Stimulated activated CD4-positive, alpha-beta T cell treated with anti-CD3 and anti-CD28 coated beads, Interleukin-1b, Interleukin-23, amount 100 ng/mL, for 24 hours (primary cell): ENCODE measurements around the gene SNX8.

Experiments
- DNase-seq, 4 experiments: peaks; one replicate each; pipeline ENCODE4 v3.0.0-alpha.2; 2020; ENCODE audit warnings: low read depth in 4 of 4, low spot score in 1 of 4

SNX8 gene

DNA sequence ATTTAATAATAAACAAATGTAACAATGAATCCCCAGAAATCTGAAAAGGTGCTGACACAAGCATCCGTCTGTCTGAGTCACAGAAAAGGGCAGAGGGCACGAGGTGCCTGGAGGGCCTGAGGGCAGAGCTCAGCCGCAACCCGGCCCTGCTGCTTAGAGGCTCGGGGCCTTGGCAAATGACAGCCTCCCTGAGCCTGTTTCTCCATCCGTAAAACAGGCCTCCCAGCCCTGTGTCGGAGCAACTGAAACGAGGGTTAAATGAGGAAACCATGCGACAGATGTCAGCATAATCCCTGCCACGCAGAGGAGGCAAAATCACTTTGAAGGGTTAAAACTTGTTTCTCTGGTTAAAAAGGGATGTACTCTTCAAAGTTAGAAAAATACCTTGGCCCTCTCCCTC, 47.3 kb downstream of the SNX8 start:
- DNase-seq, result no peak

DNA sequence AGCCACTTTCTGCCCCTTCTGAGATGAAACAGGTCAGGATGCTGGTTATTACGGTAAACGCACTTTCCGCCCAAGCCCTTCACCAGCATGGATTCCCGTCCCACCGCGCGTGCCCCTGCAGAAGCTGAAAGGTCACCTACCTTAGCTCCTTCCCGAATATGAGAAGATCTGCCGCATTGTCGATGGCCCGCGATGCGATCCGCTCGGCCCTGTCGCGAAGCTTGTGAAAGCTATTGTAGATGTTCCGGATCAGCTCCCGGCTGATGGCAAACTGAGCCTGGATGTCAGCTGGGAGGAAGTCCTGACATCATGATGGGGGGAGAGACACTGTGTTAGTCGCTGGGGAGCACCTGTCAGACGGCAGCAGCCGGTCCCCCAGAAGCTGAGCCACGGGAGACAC, 50.1 kb downstream of the SNX8 start:
- no peak for DNase-seq

DNA sequence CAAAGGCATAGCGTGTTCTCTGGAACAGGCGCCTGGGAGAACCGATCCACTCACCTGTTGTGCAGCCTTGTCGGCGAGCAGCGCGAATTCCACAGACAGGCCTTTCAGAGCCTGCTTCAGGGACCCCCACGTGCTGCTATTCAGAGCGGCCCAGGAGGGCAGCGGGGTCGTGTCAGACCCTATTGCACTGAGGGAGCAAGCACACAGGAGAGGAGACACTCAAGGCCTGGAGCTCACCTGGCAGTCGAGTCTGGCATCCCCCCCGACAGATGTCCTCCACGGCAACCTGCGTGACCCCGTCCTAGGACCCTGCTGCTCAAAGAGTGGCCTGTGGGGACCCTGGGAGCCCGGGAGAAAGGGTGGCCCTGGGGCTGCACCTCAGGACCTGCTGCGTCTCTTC, 51.1 kb downstream of the SNX8 start:
- DNase-seq, result no peak

DNA sequence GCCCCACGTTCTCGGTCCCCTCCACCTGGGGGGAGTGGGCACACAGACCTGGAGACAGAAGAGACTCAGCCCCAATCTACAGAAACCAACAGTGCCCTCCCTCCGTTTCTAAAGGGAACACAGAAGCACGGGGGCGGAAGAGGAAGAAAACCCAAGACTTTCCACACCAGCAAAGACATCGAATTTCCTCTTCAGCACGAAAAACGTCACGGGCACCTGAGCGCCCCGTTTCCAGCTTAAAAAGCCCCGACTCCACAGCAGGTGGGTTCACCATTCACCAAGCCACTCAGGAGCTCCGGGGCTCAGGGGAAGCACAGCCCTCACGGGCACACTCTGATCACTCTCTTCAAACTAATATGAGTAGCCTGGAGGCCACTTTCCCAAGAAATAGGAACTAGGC, 52.6 kb downstream of the SNX8 start:
- DNase-seq, result no peak

DNA sequence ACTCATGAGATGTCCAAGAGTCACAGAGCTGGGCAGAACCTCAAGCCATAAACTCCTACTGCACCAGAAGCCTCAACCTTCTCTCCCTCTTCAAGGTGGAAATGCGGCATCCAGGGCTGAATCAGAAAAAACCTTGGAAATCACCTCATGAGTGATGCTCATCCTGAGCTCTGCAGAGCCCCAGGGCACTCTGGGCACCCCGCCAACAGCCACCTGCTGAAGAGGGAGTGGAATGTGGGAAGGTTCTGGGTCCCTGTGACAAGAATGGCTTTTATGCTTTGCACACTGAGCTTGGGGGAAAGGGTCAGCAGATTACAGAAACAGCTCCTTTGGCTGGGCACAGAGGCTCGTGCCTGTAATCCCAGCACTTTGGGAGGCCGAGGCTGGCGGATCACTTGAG, 53.4 kb downstream of the SNX8 start:
- no peak for DNase-seq

DNA sequence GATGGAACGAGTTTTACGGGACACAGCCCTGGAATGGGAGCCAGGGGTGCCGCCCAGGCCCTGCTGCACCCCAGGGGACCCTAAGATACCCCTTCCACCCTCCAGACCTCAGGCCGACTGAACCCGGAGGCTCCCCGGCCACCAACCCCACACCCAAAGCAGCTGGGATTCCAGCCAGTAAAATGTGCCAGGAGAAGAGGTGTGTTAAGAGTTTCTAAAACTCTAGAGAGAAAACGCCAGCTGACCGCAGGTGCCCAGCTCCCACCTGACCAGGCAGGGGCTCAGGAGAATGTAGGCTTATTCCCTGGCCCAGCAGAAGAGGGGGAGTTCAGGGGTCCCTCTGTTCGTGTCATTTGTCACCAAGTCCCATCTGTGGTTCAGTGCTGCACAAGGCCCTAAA, 54.8 kb downstream of the SNX8 start:
- DNase-seq, result no peak

DNA sequence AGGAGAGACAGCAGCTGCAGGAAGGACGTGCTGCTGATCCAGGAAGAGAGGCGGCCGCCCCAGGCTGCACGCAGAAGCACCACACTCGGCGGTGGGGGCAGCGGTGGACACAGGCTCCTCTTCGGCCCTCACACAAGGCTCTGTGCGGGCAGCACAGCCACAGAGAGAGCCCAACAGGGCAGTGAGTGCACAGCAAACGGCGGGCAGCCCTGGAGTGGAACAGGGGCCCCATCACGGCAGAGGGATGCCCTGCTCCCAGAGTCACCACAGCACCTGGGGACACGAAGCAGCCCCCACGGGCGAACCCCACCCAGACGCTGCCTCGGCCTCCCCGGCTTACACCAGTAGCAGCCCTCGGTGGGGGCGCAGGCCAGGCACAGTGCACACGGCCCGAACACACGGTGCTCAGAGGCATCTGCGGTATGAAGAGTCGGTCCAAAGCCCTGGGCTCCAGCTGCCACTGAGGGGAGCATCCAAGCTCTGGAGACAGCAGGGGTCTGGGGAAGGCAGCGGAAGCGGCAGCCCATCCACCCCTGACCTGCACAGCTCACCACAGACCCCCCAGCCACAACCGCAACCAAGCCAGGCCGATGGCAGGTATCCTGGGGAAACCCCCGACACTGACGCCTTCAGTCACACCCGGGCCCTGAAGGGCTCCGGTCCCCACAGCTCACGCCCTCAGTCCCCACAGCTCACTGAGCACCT, 55.4 kb downstream of the SNX8 start:
- DNase-seq, result no peak

DNA sequence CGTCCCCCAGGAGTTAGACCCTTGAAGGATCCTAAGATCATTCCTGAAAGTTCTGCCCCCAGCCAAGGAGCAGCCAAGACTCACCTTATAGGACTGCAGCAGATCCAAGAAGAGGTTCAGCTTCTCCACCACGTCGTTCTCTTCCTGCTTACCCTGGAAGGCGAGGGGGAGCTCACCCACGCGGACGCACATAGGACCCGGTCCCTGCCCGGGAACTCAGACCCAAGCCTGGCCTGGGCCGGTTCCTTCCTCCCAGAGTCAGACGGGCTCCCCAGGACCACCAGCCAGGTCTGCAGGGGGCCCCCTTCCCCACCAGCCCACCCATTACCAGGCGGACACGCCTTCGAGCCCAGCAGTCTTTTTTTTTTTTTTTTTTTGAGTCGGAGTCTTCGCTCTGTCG, 56.6 kb downstream of the SNX8 start:
- DNase-seq, result no peak

DNA sequence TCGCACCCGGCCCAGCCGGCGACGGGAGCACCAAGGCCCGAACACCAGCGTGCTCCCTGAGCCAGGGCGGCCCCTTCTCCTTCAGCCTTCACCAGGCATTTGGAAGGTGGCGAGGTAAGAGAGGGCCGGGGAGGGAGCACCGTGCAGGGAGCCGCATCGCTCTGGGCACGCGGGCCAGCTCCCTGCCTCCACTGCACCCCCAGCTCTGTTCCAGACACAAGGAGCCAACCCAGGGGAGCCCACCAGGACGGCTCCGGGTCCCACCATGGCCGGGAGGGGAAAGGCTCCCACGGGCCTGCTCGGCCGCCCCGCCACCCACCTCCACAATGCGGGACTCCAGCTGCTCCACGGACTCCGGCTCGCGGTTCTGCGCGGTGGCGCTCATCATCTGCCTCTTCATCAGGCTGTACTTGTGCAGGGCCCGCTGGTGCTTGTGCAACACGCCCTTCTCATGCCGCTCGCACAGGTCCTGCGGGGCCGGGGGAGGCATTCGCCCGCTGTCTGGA, 57.1 kb downstream of the SNX8 start:
- DNase-seq, result no peak

DNA sequence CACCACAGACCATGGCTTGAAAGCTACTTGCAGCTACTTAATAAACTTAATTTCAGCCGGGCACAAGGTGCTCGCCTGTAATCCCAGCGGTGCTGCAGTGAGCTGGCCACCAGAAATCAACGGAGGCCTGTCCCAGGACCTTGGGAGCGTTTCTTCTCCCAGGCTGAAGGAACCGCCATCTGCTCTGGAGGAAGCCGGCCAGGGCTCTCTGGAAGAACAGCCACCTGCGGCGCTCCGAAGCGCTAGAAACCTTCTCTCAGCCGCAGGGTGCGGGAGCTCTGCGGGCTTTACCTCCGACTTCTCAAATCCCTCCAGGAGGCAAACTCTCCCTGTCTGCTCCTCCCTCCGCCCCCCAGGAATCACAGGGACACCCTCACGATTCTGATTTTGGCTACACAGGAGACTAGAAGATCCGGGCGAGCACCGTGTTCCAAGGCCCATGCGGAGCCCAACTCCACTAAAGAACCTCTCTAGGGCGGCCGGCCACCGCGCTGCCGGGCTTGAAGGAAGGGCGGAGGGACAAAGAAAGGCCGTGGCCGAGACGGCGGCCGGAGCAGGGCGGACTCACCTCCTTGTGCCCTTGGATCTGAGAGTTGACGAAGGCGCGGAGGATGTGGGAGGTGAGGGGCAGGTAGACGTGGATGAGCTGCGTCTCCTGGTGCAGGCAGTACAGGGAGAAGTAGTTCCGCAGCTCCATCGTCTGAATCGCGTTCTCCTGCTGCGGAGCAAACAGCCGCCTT, 57.8 kb downstream of the SNX8 start:
- DNase-seq, result no peak

DNA sequence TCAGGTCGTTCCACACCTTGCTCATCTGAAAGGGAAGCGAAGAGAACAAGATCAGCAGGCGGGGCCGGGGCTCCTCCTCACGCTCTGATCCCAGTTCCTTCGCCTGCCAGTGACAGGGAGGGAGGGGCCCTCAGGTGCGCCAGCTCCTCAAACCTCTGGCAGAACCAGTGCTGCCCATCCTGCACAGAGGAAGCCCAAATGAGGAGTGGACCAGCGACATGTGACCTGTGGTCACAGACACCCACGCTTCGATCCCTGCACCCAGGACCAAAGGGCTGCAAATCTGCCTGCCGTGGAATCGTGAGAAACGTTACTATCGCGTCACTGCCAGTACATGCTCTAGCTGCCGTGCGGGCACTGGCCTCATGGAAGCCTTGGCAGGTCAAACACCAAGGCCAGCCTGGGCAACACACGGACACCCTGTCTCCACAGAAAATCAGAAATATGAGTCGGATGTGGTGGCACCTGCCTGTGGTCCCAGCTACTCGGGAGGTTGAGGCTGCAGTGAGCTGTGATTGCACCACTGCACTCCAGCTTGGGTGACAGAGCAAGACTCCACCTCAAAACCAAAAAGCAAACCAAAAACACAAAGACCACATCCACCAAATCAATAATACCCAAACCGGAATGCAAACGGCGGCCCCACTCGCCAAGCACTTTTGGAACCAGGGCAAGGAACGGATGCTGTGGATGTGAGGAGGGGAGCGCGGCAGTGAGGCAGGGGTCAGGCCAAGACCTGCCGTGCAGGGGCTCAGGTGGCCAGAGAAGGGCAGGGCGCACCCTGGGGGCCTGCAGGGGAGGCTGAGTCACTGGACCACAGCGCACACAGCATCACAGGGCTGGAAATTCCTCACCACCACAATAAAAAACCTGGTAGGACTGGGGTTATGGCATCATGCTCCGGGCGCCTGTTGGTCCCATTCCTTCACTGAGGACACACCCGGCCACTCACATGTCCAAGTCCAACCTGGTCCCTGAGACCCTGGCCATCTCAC, 58.8 kb downstream of the SNX8 start:
- no peak for DNase-seq

DNA sequence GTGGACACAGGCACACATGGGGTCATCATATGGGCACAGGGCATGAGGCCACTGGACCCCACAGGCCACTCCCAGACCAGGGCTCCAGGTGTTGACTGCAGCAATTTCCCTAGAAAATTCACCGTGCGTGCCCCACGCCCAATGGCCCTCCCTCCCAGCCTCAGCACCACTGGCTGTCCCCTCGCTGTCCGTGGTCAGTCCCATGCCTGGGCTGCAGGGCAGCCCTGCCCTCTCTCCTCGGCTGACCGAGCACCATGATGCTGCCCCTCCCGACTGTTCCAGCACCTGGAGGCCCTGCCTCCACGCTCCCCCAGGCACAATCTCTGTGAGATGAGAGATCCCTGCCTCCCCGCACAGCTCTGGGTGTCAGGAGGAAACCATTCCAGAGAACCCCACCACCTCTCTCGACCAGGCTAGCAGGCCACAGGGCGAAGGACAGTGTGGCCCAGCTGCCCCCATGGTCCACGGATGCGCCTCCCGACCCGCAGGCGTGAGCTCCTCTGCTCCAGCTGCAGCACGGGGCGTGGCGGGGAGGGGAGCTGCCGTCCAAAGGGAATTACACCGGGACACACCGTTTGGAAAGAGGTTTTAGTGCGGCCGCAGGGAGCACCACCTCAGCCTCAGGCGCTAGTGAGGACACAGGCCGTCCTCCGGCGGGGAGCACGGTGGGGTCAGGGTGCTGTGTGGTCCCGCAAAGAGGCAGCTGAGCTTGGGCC, 59.7 kb downstream of the SNX8 start:
- no peak for DNase-seq

DNA sequence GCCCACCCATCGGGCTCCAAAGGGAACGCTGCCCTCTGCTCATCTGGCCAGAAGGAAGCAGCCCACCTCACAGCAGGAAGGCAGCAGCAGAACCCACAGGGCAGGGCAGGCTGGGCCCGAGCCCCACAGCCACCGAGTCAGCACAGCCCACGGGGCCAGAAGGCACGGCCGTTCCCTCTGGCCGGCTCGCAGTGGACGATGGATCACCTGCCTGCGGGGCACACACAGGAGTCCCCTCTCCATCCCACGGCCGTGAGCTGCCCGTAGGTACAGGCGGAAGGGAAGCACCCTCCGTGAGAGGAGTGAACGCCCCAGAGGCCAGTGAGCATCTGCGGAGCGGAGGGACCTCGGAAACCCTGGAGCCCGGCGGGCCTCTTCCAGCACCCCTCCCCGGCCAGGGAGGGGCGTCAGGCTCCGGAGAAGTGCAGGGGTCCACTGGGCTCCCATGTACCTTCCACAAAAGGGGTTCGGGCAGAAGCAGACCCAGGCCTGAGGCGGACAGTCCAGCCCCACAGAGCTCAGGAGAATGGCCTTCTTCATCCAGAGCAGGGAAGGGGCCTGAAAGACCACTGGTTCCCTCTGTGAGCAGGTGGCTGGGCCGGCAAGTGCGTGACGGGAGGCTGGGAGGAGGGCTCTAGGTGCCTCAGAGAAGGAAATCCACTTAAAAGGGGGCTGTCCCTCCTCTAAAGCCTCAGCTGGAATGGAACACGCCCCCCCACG, 60.6 kb downstream of the SNX8 start:
- no peak for DNase-seq

DNA sequence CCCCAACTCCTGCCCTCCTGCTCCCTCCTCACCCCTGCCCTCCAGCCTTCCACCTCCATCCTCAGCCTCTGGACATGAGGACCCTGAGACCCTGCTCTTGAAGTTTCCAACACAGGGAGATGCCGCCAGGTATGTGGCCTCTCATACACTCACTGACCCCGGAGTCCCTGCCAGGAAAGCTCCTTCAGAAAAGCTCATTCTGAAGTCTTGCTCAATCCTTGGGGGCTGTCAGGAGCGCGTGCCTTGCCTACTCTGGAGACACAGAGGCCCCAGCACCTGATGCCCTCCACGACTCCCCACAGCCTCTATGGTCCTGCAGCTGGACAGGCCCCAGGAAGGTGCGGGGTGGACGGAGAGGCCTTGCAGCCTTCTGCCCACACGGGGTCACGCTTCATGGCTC, 61.2 kb downstream of the SNX8 start:
- no peak for DNase-seq

DNA sequence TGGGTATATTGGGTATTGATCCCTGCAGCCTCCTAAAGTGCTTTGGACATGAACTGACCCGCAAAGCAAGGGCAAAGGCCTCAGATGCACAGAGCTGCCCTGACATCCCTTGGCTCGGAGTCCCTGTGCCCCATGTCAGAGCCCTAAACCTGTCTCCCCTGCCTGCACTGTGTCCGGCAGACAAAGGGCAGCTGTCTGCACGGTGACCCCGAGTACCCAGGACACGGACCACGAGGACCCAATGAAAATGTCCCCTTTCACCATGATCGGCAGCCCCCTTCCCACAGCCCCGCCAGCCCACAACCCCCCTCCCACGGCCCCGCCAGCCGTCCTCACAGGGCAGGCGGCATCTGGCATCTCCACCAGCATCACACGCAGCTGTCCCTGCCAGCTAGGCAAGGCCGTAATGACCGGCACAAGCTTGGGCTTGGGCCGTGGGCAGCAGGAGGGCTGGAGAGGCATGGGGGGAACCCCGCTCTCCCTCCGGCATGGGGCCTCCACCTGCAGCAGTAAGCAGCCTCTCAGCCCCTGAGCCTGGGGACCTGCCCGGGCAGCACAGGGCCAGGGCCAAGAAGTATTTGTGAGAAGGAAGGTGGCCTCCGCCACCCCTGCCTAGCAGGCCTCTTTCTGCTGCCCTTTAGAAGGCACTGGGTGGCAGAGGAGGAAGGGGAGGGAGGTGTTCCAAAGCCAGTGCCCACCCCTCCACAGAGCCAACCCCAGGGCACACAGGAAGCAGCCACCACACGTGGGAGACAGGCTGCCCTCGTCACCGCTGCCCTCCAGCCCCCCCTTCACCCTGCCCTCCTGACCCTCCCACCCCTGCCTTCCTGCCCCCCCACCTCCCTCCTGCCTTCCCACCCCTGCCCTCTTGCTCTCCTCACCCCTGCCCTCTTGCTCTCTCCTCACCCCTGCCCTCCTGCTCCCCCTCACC, 62.1 kb downstream of the SNX8 start:
- DNase-seq, result no peak

DNA sequence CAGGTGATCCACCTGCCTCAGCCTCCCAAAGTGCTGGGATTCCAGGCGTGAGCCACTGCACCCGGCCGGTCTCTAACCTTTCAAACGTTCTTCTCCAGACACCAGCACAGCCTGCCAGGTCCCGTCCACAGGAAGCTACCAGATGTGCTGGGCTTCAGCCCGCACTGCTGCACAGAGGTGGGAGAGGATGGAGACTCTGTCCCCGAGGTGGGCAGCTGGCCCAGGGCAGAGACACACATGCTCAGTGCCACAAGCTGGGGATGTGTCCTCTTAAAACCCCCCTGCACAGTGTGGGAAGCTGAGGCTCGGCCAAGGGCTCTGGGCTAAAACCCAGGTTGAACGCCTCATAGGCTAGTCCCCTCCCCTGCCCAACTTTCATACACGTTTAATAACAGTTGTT, 62.9 kb downstream of the SNX8 start:
- DNase-seq, result no peak

DNA sequence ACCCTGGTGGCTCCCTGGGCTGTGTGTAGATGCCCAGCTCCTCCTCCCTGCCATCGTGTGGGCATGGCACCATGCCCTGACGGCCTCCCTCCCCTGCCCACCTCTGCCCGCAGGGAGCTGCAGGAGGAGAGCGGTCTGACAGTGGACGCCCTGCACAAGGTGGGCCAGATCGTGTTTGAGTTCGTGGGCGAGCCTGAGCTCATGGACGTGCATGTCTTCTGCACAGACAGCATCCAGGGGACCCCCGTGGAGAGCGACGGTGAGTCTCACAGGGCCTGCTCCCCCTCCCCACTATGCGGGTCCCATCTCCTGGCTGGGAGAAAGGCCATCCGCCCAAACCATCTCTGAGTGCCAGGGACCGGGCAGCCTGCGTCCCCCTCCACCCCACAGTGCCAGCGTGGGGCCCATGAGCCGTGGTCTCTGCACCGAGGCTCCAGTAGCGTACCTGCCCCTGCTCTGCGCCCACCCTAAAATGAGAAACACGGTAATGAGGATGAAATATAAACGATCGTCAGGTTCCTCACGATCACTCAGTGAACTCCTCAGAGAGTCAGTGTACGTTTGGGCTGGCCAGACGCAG, 64.4 kb downstream of the SNX8 start:
- no peak for DNase-seq

DNA sequence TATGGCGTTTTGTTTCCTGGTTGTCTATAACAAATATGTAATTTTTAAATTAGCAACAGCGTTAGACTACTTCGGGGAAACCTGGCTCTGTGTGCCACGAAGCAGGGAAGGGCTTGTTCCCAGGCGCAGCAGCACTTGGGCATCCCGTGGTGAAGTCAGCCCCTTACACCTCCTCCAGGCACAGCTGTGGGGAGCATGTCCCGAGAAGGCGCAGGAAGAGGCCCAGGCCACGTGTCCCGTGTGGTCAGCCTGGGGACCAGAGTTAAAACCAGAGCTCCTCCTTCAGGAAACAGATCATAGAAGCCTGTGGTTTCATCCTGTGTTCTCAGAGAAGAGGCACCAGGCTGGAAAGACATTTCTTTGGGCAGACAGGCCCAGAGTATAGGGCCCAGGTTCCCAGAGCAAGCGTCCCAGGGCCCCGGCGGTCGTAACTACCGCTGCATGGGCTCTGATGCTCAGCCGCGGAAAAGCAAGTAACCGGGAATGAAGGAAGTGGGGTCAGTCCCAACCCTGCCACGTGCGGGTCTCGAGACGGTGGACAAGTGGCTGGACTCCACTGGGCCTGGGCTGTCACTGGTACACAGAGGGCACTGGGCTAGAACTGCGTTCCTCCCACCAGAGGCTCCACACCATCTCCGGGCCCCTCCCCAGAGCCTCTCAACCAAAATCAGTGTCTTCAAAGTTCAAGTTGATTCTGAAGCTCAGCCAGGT, 65.1 kb downstream of the SNX8 start:
- no peak for DNase-seq
